ENCODE data around the gene METTL21C.

METTL21C gene

GRCh38 chr13:102699504-102699903, 4.7 kb upstream of the METTL21C start:
- TF ChIP-seq, protein P1, sequence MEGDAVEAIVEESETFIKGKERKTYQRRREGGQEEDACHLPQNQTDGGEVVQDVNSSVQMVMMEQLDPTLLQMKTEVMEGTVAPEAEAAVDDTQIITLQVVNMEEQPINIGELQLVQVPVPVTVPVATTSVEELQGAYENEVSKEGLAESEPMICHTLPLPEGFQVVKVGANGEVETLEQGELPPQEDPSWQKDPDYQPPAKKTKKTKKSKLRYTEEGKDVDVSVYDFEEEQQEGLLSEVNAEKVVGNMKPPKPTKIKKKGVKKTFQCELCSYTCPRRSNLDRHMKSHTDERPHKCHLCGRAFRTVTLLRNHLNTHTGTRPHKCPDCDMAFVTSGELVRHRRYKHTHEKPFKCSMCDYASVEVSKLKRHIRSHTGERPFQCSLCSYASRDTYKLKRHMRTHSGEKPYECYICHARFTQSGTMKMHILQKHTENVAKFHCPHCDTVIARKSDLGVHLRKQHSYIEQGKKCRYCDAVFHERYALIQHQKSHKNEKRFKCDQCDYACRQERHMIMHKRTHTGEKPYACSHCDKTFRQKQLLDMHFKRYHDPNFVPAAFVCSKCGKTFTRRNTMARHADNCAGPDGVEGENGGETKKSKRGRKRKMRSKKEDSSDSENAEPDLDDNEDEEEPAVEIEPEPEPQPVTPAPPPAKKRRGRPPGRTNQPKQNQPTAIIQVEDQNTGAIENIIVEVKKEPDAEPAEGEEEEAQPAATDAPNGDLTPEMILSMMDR (IDR thresholded peaks at IDR 0.05; ENCODE audit: low read depth, low read length, missing control alignments), result no peak
- in situ Hi-C loops (cut with HindIII; ENCODE audit: low sequenced_read_pairs), result no loop called here
- no peak for DNase-seq (ENCODE audit: low read depth)
- H3K4me3 ChIP-seq (ENCODE audit: low read depth, low read length), result no peak overlapping the region

- in situ Hi-C loops (cut with HindIII; ENCODE audit: low sequenced_read_pairs), result no loop called here
- H3K4me3 ChIP-seq (ENCODE audit: low read depth, low read length), result no peak overlapping the region
- no peak for DNase-seq (ENCODE audit: low read depth)
- TF ChIP-seq, protein P1 (IDR thresholded peaks at IDR 0.05; ENCODE audit: low read depth, low read length, missing control alignments), result no peak
Measured at GRCh38 chr13:102698649-102698980, 3.8 kb upstream of the METTL21C start.

DNA sequence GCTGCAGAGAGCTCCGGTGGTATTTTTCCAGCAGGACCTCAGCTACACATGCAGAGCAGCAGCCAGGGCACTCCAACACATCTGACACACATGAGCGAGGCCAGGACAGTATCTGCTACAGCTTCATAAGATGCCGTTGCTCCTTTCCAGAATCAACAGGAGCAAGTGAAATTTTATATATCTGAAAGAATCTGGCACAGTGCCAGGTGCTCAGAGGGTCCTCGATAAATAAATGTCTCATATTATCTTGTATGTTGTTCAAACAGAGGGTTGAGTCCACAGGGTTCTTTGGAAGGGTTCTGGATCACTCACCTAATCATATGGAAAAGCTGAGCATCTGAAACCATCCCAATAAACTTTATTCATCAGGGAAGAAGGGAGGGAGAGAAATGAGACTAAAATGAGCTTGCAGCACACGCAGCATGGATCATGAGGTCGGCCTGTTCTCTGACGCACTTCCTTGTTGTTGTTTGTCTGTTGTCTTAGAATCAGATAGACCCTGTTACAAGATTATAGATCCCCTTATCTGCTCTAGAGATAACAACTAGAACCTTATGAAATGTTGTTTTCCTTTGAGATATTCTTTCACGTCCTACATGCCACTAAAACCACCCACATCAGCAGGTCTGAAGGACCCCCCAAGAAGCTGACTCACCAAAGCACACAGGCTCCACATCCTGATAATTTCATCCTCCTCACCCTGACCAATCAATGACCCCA, 3.2 kb upstream of the METTL21C start:
- in situ Hi-C loops (cut with HindIII; ENCODE audit: low sequenced_read_pairs), result no loop called here
- no peak overlapping the region for H3K4me3 ChIP-seq (ENCODE audit: low read depth, low read length)
- TF ChIP-seq, protein P1 (IDR thresholded peaks at IDR 0.05; ENCODE audit: low read depth, low read length, missing control alignments), result no peak
- DNase-seq (ENCODE audit: low read depth), result no peak

DNA sequence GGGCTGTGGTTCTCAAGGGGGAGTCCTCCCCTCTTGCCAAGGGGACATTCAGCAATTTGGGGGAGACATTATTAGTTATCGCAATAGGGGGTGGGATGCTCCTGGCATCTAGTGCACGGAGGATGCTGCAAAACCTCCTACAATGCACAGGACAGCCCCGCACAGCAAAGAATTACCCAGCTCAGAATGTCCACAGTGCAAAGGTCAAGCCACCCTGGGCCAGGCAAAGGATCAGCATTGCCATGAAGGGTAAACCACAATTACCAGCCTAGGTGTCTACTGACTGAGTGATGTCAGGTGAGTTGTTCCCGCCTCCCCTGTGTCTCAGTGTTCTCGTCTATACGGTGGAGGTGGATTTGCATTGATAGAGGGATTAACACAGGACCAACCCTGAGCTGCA, 2.4 kb upstream of the METTL21C start:
- TF ChIP-seq, protein P1 (IDR thresholded peaks at IDR 0.05; ENCODE audit: low read depth, low read length, missing control alignments), result no peak
- DNase-seq (ENCODE audit: low read depth), result no peak
- H3K4me3 ChIP-seq (ENCODE audit: low read depth, low read length), result no peak overlapping the region
- in situ Hi-C loops (cut with HindIII; ENCODE audit: low sequenced_read_pairs), result no loop called here

- no peak overlapping the region for H3K4me3 ChIP-seq (ENCODE audit: low read depth, low read length)
- no peak for DNase-seq (ENCODE audit: low read depth)
- TF ChIP-seq, protein P1 (IDR thresholded peaks at IDR 0.05; ENCODE audit: low read depth, low read length, missing control alignments), result no peak
- in situ Hi-C loops (cut with HindIII; ENCODE audit: low sequenced_read_pairs), result no loop called here
Measured at GRCh38 chr13:102696465-102696864, 1.6 kb upstream of the METTL21C start.

- no peak overlapping the region for H3K4me3 ChIP-seq (ENCODE audit: low read depth, low read length)
- peak; percentile 19 for DNase-seq (ENCODE audit: low read depth)
- in situ Hi-C loops (cut with HindIII; ENCODE audit: low sequenced_read_pairs), result no loop called here
- TF ChIP-seq, protein P1 (IDR thresholded peaks at IDR 0.05; ENCODE audit: low read depth, low read length, missing control alignments), result no peak
Measured at GRCh38 chr13:102693776-102694175, 1.1 kb downstream of the METTL21C start.

Measured in astrocyte of the cerebellum (primary cell).